DMS114 treated with DMSO at 0.1 percent for 48 hours (cell line): ENCODE measurements around the gene PTK7.
"Not testable (repeated sequence)": the region's sequence is repeated elsewhere in the genome, so short reads cannot be mapped to it uniquely, and the experiment has no call there.

ENCODE experiments used
- DNase-seq: peaks from one replicate; lab custom pipeline; 2025; ENCODE audit not compliant: unreplicated experiment; lab: John Stamatoyannopoulos, UW

Gene PTK7

DNA sequence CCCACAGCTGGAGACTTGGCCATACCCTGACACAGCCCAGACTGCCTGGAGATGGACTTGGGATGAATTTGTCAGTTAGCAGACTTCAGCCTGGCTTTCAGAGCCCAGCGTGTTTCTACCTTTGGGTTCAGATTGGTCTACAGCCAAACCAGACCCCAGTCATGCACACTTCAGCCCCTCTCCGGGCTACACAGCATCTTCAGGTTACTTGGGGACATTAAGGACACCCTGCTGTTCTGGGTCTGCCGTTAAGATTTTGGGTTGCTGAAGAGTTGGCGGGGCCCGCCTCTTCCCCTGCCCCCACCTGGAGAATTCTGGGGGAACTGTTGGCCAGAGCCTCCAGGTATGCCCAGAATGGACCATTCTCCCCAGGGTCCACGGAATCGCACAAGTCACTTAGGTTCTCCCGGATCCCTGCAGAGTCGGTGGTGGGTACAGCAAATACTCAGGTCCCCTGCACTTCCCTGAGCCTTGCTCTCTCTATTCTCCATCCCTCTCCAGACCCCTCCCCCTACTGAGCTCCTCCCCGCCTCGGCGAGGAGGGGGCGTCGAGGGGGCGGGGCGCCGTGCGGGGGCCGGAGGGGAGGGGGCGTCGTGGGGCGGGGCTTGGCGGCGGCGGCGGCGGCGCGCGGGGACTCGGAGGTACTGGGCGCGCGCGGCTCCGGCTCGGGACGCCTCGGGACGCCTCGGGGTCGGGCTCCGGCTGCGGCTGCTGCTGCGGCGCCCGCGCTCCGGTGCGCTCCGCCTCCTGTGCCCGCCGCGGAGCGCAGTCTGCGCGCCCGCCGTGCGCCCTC, at the start of gene PTK7:
Gene PTK7 (plus strand): TSS at position 645 of the 794 bp plus-strand sequence. CDS start 175 bp downstream, outside the sequence.
- DNase-seq = peak; percentile 59

DNA sequence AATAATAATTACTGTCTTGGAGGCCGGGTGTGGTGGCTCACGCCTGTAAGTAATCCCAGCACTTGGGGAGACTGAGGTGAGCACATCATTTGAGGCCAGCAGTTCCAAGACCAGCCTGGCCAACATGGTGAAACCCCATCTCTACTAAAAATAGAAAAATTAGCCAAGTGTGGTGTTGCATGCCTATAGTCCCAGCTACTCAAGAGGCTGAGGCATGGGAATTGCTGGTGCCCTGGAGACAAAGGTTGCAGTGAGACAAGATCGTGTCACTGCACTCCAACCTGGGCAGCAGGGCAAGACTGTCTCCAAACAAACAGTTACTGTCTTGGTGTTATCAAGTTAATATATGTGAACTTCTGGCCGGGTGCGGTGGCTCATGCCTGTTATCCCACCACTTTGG, 49.7 kb upstream of the PTK7 start:
- DNase-seq = no peak

- DNase-seq = no peak
Observed at GRCh38 chr6:43029120-43029519, 47.0 kb upstream of the PTK7 start.

DNA sequence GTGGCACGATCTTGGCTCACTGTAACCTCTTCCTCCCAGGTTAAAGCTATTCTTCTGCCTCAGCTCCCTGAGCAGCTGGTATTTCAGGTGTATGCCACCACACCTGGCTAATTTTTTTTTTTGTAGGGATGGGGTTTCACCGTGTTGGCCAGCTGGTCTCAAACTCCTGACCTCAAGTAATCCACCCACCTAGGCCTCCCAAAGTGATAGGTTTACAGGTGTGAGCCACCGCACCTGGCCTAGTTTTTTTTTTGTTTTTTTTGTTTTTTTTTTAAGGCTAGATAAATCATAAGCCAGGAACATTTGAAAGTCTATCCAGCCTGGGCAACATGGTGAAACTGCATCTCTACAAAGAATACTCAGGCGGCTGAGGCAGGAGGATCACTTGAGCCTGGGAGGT, 43.8 kb upstream of the PTK7 start:
- DNase-seq = no peak

GRCh38 chr6:43033496-43034189, 42.5 kb upstream of the PTK7 start:
- DNase-seq = no peak

GRCh38 chr6:43034190-43034525, 42.0 kb upstream of the PTK7 start:
- no peak for DNase-seq

GRCh38 chr6:43035495-43036194, 40.5 kb upstream of the PTK7 start:
- no peak for DNase-seq

DNA sequence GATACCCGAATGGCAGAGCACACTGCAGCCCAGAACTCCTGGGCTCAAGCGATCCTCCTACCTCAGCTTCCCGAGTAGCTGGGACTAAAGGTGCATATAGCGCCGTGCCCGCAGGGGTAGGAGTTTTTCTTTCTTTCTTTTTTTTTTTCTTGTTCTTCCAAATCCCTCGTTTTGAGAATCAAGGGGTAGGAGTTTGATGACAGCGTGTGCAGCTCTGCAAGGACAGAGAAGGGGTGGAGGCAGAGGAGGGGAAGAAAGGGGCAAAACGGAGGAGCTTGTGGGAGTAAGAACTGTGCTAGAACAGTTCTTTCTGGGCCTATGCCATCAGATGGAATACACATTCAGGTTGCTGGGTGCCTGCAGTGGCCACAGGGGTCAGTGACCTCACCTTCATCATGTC, 39.4 kb upstream of the PTK7 start:
- no peak for DNase-seq

DNA sequence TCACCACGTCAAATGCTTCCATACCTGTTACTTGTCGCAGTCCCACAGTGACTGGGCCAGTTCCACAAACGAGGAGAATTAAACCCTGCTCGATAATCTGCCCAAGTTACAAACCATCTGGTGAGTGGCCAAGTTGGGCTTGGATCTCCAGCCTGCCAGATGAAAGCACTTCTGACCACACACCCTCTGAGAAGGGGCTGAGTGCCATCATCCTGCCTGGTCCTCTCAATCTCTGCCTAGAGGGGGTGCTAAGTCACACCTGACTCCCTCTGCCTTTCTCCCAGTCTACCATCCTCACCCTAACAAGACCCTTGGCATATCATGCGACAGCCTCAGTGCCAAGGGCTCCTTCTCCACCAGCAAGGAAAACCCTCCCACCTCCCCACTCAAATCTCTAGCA, 38.9 kb upstream of the PTK7 start:
- DNase-seq = no peak

DNA sequence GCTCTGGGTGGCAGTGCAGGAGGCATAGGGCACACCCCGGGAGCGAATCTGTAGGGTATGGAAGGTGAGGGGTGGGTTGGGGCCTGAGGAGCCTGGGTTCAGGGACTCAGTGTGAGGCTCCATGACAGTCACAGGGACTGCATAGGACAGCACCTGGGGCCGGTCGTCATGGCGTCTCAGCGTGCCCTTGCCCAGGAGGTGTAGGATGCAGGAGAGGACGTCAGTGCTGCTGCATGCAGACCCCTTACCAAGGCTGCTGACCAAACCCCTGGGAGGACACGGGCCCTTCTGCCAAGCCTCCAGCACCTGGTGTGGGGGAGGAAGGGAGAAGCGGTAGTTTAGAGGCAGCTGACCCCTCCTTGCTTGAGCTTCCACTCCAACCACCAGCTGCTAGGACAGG, 38.4 kb upstream of the PTK7 start:
- DNase-seq = no peak

DNA sequence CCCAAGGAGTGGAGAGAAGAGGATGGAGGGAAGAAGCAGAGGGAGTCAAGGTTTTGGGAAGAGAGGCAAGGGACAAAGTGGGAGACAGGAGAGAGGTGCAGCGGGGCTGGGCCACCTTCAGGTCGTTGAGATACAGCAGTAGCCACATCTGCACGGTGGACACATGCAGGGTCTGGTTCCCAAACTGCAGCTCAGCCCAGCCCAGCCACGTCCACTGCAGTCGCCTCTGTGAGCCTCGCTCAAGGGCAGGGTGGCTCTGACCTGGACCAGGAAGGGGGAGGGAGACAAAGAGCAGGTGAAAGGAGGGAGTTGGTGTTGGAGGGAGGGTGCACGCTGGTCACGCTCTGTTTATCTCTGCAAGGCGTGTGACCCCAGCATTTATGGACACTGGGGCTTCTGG, 37.4 kb upstream of the PTK7 start:
- DNase-seq = no peak

DNA sequence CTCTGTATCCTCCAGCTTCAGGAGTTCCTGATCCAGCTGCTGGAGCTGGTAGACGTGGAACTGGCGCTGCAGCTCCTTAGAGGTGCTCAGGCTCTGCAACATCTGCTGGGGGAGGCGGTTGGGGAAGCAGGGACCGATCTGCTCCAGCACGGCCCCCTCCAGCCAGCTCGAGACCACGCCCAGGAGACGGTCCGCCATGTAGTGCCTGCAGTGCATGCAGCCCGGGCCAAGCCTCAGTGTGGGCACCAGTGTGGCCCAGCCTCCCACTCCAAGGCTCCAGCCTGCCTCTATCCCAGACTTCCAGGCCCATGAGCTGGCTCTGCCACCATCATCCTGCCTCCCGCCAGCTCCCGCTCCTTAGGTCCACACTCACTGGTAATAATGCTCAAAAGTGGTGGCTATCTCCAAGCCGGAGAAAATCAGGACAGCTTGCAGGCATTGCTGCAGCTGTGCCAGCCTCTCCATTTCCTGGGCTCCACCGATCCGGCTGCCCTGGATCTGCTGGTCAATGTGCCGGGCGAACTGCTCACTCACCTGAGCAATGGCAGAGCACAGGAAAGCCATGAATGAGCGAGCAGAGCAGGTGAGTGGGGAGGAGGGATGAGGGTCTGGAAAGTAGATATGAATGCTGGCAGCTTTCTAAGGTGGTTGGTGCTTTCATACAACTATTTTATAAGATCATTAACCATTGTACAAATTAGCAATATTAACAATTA, 35.4 kb upstream of the PTK7 start:
- no peak for DNase-seq

GRCh38 chr6:43041475-43041874, 34.6 kb upstream of the PTK7 start:
- DNase-seq = not testable (repeated sequence)

DNA sequence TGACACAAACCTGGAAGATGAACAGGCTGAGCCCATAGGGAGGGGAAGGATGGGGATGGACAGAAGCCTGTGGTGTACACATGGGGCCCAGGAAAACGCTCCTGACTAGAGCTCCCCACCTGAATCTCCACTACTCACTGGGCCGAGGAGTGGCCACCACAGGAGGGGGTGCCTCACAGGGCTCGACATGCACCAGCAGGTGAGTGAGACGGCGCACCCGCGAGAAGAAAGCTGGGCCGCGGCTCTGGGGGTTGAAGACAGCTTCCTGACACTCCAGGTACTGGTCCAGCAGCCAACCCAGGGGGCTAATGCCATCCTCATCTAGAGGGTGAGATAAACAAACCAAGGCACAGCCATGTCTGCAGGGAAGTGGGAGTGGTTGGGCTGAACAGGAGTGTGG, 32.8 kb upstream of the PTK7 start:
- no peak for DNase-seq

GRCh38 chr6:43045371-43045930, 30.7 kb upstream of the PTK7 start:
- DNase-seq = no peak

- DNase-seq = no peak
Observed at GRCh38 chr6:43047998-43048397, 28.1 kb upstream of the PTK7 start.

DNA sequence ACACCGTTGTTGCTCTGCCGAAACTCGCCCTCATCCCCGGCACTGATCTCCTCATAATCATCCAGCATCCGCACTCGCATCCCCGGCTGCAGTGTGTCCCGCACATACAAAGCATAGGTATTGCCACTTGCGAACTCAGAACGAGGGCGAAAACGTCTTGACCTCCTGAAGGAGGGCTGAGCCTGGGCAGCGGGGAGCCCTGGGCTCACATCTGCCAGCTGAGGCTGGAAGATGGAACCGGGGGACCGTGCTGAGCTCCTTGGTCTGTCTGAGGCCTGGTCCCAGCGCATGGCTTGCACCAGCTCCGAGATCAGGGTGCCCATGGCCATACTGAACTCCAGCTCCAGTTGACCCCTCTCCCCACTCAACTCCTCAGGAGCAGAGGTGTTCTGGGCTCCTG, 25.1 kb upstream of the PTK7 start:
- DNase-seq = no peak

GRCh38 chr6:43052225-43052841, 23.8 kb upstream of the PTK7 start:
- no peak for DNase-seq

- no peak for DNase-seq
Observed at GRCh38 chr6:43052842-43053544, 23.1 kb upstream of the PTK7 start.

DNA sequence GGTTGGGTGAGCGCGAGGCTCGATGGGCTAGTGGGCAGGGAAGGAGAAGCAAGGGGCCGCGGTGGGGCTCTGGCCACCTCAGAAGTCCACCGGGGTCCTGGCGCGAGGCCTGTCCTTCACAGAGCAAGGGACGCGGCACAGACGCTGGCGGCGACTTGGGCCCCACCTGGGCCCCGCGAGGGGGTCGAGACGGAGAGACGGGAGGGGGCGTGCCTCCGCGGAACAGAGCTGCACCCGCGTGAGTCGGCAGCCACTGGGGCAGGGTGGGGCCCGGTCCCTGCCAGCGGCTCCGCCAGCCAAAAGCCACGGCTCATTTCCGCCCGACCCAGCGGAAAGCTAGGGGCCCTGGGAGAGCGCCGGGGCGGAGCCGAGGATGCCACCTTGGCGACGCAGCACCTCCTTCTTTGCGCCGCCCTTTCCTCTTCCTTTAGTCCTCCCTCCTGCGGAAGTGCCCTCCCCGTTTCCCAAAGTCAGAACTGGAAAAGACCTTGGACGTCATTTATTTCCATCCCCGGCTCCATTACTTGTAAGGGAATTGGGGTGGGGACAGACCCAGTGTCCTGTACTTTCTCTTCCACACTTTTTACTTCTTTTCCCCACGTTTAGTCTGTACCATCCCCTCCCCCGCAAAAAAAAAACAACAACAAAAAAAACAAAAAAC, 22.4 kb upstream of the PTK7 start, which contains the start of gene CUL7:
Gene CUL7 (minus strand): TSS at position 307 of the 661 bp plus-strand sequence. CDS start 1,063 bp downstream, outside the sequence.
- peak; percentile 97 for DNase-seq
